ENCODE measurements around the gene USP6NL.

The USP6NL gene

DNA sequence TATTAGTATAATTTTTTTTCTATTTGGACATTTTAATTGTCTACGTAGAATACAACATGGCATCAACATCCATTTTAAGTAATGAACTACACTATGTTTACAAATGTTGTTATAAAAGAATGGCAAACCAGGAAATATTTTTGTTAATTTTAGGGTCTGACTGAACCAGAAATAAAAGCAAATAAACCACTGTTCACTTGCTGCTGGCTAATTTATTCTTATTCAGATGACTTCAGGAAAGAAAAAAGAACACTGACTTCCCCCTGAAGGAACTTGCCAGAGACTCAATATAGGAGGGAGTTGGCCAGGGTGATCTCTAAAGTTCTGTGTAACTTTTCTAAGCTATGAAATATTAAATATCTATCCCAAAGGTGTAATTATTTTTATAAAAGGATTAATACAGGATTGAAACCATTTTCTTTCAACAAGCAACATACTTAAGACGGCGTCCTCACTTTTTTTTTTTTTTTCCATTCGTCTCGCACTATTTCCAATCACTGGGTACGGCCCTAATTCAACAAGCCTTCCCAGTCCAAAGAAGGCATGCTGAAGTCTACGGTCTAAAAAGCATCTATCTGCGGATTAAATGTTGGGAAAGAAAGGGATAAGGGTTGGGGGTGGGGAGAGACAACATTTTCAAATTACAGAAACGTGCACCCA lies 1.2 kb downstream of the USP6NL start:
- no peak for DNase-seq (ENCODE audit: low read depth, low spot score)
- POLR2A ChIA-PET: no interaction called here
- CTCF ChIA-PET: no interaction called here
- H3K4me3 ChIP-seq (ENCODE audit: low read depth, low read length): peak overlapping the region; percentile 78
- no peak for TF ChIP-seq CTCF (IDR thresholded peaks at IDR 0.05; ENCODE audit: insufficient read depth, low read length, missing control alignments)

- ChIA-PET POLR2A (no interaction called here), CTCF (no interaction called here)
- TF ChIP-seq CTCF (IDR thresholded peaks at IDR 0.05; ENCODE audit: insufficient read depth, low read length, missing control alignments): no peak
- DNase-seq (ENCODE audit: low read depth, low spot score): no peak
- H3K4me3 ChIP-seq (ENCODE audit: low read depth, low read length): no peak overlapping the region
Measured at GRCh38 chr10:11609492-11610093, 1.9 kb downstream of the USP6NL start.

GRCh38 chr10:11609052-11609451 lies 2.4 kb downstream of the USP6NL start:
- ChIA-PET CTCF (interaction anchor here (1.5 kb wide), 1 partner anchor 20 kb away, joined by 3 read pairs; no protein-coding TSS in a partner anchor), POLR2A (no interaction called here)
- DNase-seq (ENCODE audit: low read depth, low spot score): no peak
- no peak for TF ChIP-seq CTCF (IDR thresholded peaks at IDR 0.05; ENCODE audit: insufficient read depth, low read length, missing control alignments)
- no peak overlapping the region for H3K4me3 ChIP-seq (ENCODE audit: low read depth, low read length)

DNA sequence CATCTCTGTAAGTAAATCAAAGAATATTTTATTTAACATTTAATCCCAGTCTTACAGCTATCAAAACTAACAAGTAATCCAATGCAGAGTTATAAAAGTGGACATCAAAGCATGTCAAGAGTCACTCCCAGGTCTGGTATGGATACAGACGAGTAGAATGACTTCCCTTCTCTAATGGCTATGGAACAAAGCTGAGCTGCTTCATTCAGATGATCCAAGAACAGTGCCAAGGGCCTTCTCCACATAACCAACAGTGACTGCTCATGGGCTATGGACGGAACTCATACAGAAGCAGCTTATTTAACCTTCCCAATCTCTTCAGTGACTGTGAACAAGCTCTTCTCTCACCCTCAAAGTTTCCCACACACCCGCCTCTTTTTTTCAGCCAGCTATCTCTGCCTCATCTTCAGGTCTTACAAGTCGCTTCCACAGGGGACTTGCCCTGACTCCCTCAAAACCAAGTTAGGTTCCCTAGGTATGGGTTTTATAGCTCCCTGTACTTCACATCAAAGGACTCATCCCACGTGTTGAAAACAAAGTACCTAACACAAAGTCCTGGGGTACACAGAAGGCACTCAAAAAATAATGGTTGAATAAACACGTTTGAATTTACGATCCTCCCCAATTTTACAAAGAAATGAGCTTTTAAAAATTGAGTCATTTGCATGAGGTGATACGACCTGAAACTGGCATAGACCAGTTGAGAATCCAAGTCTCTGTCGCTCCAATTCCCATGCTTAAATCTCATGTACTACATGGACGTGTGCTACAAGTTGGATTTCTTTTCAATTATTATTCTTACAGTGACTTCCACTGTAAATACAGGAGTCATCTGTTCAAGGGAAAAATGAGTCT lies 3.1 kb downstream of the USP6NL start:
- H3K4me3 ChIP-seq (ENCODE audit: low read depth, low read length): no peak overlapping the region
- no peak for DNase-seq (ENCODE audit: low read depth, low spot score)
- ChIA-PET CTCF (interaction anchor here (0.7 to 1.5 kb wide), 2 partner anchors 20 to 238 kb away, joined by 3 read pairs; no protein-coding TSS in a partner anchor), POLR2A (interaction anchor here (0.5 kb wide), 1 partner anchor 101 kb away, joined by 3 read pairs; no protein-coding TSS in a partner anchor)
- no peak for TF ChIP-seq CTCF (IDR thresholded peaks at IDR 0.05; ENCODE audit: insufficient read depth, low read length, missing control alignments)

- no peak for TF ChIP-seq CTCF (IDR thresholded peaks at IDR 0.05; ENCODE audit: insufficient read depth, low read length, missing control alignments)
- POLR2A ChIA-PET: interaction anchor here (0.6 kb wide), 1 partner anchor 12 kb away, joined by 3 read pairs; no protein-coding TSS in a partner anchor
- CTCF ChIA-PET: interaction anchor here (0.8 kb wide), 1 partner anchor 91 kb away, joined by 3 read pairs; no protein-coding TSS in a partner anchor
- DNase-seq (ENCODE audit: low read depth, low spot score): no peak
- no peak overlapping the region for H3K4me3 ChIP-seq (ENCODE audit: low read depth, low read length)
Measured at GRCh38 chr10:11605807-11606408, 5.5 kb downstream of the USP6NL start.
